Omental fat pad (tissue), 4 donors: ENCODE data around the gene SP5. TPM values are rescaled to one million over a fixed set of nuclear protein-coding genes. Genes with fewer than 3 reads are reported as not detected.

ENCODE experiments used
- ATAC-seq: fragments of 150-250 bp; one replicate; pipeline ENCODE4 v1.9.1; 2016; ENCODE audit warnings: mild to moderate bottlenecking, moderate library complexity; ENCODE audit not compliant: low FRiP score
- DNase-seq: peaks from one replicate; pipeline ENCODE4 v3.0.0-alpha.2; 2019; ENCODE audit warnings: low spot score
- CTCF ChIP-seq, 3 donors: fragments of 450-650 bp; IDR thresholded peaks; one replicate each; pipeline ENCODE4 v1.5.1; 2016 to 2017; ENCODE audit warnings: antibody characterized with exemption in 3 of 3, mild to moderate bottlenecking in 3 of 3, moderate library complexity in 2 of 3
- small RNA-seq: library from RNA; depleted of rRNA; stranded (forward); fragments of <200 nt; gene quantifications from one replicate; pipeline ENCODE3, GENCODE V24; 2016
- total RNA-seq, 4 donors: library from RNA; depleted of rRNA; stranded (reverse); fragments of >200 nt; gene quantifications; one replicate each; pipeline ENCODE4 v1.1.0, GENCODE V29; 2016

The SP5 gene
- total RNA-seq, 4 donors from 2014 or later: 0.65 to 22.1 TPM; not detected in 2

- DNase-seq (no peak), ATAC-seq (no peak)
- TF ChIP-seq CTCF (IDR thresholded peaks at IDR 0.05): no peak
Observed at GRCh38 chr2:170764880-170765261, 49.7 kb downstream of the SP5 start.

GRCh38 chr2:170766693-170767092 lies 51.6 kb downstream of the SP5 start:
- DNase-seq (no peak), ATAC-seq (no peak)
- TF ChIP-seq CTCF (IDR thresholded peaks at IDR 0.05): no peak

Small RNA genes lying within 50 kb of the gene (small RNA-seq; reads per million reads assigned to genes)
- not detected for gene RF02271

Other genes starting within 250 kb of the SP5 start
- gene ERICH2, start 55.0 kb downstream of the SP5 start, total RNA-seq: not detected
- gene GAD1, start 101.5 kb downstream of the SP5 start, total RNA-seq: under 1 TPM in 1 of 4 donors, not detected in 3; 0.31 TPM
- 10 to 100 TPM; 42.7 to 50.5 (median 46.1) TPM for gene GORASP2, start 213.9 kb downstream of the SP5 start, total RNA-seq